ENCODE data around the gene GAMT. TPM values are rescaled to one million over a fixed set of nuclear protein-coding genes. Genes with fewer than 3 reads are reported as not detected.

GAMT gene
- total RNA-seq, 1 experiment from 2014 or later, result 58.5 TPM

DNA sequence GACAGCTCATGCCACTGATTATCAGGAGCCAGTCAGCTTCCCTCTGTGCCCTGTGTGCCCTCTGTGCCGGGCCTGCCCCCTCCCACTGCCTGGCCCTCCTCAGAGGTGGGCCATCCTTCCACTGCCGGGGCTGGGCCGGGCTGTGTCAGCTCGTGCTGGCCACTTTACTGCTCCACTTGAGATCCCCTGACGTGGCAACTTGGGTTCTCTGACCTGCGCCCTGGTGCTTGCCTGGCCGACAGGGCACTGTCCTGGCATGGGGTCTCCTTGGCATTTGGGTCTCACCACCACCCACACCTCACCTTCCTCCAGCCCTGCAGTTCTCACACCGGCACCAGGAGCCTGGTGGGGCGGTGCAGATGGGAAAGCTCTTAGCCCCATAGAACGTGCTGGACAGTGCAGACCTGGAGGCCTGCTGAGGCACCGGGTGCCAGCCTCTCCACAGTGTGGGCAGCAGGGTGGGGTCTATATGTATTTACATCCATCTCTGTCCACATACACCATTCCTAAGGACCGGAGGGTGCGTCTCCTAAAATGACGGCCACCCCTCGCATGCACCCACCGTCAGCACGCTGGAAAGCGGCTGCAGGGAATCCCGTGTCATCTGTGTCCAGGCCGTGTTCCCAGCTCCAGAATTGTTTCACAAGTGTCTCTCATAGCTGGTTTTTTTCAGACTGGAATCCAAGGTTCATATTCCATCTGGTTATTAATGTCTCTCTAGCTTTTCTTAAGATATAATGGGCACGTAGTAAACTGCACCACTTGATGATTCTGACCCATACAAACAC is 17.8 kb upstream of the GAMT start:
- DNase-seq (ENCODE audit: low read depth), result no peak

DNA sequence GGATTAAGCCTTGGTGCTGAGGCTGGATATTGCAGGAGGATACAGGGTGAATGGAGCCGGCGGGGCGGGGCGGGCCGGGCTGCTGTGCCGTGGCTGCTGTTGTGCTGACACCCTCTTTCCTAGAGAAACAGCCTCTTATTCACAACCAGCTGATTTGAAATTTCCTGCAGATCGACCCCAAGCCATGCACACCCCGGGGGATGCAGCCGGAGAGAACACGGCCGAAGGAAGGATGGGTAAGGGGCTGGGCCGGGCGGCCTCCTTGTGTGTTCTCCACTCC is 17.1 kb upstream of the GAMT start:
- no peak for DNase-seq (ENCODE audit: low read depth)

GRCh38 chr19:1417681-1418495 is 16.5 kb upstream of the GAMT start:
- no peak for DNase-seq (ENCODE audit: low read depth)

DNA sequence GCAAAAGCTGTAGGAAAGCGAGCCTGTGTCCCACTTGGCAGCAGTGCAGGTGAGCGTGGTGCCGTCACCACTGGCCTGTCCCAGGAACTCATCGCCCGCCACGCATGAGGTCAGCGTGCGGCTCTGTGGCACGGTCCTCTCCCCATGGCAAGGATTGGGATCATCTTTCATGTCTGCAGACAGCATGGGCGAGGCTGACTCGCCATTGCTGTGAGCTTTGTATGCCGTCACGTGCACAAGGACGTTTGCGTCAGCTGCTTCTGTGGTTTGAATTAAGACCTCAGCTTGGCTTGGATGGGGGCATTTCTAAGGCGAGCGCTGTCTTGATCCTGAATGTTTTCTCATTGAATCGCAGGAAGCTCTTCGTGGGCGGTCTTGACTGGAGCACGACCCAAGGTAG is 15.8 kb upstream of the GAMT start:
- no peak for DNase-seq (ENCODE audit: low read depth)

- no peak for DNase-seq (ENCODE audit: low read depth)
These were observed 14.9 kb upstream of the GAMT start for GRCh38 chr19:1416014-1416841.

DNA sequence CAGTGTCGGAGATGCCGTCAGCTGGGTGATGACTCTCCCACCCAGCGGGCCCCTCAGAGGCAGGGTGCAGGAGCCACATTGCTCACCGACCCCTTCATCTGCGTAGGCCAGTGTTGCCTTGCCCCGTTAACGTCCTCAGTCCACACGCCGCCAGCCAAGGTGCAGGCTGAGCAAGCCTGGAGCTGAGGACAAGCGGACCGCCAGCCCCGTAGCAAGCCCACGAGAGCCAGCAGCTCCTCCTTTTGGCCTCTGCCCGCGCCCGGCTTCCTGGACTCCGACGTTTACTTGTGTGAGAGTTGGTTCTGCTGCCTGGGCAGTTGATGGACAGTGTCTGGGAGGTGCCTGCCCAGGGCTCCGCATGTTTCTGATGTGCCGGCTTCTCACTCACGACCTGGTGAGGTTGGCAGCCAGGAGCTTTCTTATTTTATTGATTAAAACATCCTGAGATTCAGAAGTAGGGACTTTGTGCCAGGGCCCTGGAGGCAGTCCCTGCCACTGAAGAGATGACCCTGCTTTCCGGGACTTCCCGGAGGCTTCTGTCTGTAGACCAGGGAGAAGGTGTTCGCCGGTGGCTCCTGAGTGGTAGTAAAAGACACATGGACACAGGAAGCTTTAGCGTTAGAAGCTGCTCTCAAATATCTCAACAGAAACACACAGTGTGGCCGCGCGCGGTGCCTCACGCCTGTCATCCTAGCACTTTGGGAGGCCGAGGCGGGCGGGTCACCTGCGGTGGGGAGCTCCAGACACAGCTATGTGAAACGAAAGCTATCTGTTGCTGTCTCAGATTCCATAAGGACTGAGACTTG is 11.9 kb upstream of the GAMT start:
- no peak for DNase-seq (ENCODE audit: low read depth)

DNA sequence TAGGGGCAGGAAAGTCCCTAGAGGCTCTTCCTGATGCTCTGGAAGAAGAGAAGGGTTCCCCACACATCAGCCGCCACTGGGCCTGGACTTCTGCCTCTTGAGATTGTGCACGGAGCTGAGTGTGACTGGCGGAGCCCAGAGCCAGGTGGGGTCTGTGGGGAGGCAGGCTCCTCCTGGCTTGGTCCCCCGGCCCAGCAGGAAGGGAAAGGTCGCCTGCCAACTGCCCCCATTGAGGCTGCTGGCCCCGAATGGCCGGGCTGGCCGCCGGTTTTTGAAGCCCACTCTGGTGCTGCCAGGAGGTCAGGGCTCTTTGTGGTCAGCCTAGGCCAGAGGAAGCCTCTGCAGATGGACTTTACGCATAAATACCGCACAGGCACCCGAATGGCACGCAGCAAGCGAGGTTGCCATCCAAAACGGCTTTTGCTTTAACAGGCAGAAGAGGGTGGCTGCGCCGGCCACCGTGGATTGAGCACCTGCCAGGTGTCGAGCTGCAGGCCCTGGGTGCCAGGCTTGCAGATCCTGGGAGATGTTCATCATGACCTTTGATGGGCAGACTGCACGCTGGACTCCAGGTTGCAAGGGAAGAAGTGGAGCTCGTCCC is 11.1 kb upstream of the GAMT start:
- no peak for DNase-seq (ENCODE audit: low read depth)

DNA sequence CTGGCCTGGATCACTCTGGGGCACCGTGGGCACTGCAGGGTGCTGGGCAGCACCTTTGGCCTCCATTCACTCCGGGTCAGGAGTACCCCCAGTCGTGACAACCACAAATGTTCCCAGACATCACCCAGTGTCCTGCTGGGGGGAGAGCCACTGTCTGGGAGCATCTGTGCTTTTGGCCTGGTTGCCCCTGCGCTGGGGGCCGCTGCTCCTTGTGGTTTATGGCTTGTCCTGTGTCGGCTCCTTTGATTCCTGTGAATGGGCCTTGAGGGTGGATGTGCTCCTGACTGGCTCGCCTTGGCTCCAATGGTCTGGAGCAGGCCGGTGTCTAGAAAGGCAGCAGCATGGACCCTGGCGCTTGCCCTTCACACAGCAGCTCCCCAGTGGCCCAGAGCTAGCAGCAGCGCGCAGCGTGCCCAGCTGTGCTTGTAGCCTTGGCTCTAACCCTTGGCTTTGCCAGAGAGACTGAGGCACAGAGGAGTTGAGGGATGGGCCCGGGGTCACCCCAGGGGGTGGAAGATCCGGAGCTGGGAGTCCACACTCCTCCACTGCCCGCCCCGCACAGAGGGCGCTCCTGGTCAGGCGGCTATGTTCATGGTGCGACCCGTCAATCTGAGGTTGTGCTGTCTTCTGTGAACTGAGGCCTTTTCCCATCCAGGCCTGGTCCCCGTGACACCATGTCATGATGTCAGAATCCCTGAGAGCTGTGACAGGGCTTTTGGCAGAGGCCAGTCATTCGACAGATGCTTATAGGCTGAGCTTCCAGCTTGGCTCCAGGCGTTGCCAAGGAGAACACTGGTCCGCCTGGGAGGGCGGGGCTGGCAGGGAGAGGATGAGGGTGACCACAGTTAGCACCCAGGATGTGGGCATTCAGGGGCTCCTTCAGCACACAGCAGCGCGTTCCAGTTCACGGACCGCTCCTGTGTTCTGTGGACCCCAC is 10.2 kb upstream of the GAMT start:
- DNase-seq (ENCODE audit: low read depth), result no peak

GRCh38 chr19:1410789-1411188 is 9.4 kb upstream of the GAMT start:
- no peak for DNase-seq (ENCODE audit: low read depth)

- no peak for DNase-seq (ENCODE audit: low read depth)
These were observed 8.9 kb upstream of the GAMT start for GRCh38 chr19:1410136-1410786.

DNA sequence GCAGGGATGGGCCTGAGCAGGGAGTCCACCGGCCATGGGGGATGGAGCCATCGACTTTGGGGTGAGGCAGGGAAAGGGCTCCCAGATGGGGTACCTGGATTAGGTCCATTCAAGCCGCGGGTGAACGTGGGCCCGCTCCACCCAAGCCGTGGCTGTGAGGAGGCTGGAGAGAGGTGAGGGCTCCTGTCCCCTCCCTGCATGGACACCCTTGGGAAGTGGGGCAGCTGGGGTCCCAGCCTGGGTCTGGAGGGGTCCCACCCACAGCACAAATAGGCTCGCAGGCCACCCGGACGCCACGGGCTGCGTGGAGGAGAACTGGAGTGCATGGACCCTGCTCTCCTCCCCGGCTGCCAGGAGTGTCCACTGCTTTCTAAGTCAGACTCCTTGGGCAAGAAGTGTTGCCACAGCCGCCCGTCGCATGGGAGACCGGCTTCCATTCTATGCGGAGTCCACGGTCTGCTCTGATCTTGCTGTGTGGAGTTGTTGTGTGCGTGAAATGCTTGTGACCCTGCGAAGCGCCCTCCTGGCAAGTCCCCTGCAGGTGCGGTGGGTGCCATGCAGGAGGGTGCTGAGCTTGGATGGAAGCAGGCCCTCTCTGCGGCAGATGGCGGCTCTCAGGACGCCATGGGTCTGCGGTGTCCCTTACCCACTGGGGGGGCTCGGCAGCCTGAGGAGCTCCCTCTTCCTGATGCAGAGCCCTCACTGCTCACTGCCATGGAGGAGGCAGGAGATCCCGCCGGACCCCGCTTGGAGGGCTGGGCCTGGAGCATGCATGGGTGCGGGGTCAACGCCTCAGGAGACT is 8.1 kb upstream of the GAMT start:
- no peak for DNase-seq (ENCODE audit: low read depth)

- DNase-seq (ENCODE audit: low read depth), result no peak
These were observed 7.2 kb upstream of the GAMT start for GRCh38 chr19:1408300-1409203.

- DNase-seq (ENCODE audit: low read depth), result no peak
These were observed 6.4 kb upstream of the GAMT start, which contains the start of gene DAZAP1 for GRCh38 chr19:1407528-1408299. Gene DAZAP1 (plus strand): TSS chr19:1407586. CDS start chr19:1407774, 188 bp downstream.

- peak; percentile 97 for DNase-seq (ENCODE audit: low read depth)
These were observed 5.6 kb upstream of the GAMT start for GRCh38 chr19:1406774-1407527.

DNA sequence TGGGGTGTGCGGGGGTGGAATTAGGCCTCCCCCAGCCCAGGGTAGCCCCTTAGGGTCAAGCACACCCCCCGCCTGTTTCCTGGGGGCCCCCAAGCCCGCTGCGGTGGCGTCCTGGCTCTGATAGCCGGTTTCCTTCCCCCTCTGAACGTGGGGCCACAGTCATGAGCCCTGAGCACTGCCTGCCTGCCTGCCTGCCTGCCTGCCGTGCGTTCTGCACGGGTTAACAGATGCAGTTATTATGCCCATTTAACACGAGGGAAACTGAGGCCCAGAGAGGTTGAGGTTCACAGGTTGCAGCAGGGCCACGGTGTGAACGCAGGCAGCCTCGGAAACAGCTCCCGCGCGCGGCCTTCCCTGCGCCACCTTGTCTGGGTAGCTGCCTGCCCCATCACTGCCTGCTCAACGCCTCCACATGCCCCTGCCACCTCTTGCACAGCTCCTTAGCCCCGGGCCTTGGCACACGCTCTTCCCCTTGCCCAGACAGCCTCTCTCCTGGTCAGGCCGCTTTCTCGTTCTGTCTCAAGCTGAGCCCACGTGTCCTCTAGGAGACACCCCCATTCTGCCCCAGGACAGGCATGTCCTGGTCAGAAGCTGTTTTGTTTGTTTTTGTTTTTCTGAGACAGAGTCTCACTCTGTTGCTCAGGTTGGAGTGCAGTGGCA is 1.2 kb upstream of the GAMT start:
- DNase-seq (ENCODE audit: low read depth), result no peak
